ENCODE measurements around the gene STARD3. TPM values are rescaled to one million over a fixed set of nuclear protein-coding genes. Genes with fewer than 3 reads are reported as not detected.

The STARD3 gene
- total RNA-seq, 1 experiment from 2014 or later, result 30.1 TPM

- intact Hi-C loops (cut with micrococcal nuclease), result no loop called here
- H3K4me3 Mint-ChIP-seq (ENCODE audit: unreplicated experiment), result no peak overlapping the region
- ChIA-PET CTCF (interaction anchor here (1.2 kb wide), 1 partner anchor 21 kb away, joined by 3 read pairs; no protein-coding TSS in a partner anchor), POLR2A (interaction anchor here (0.7 to 0.8 kb wide), 3 partner anchors 13 to 1171 kb away, joined by 3 read pairs; no protein-coding TSS in a partner anchor)
- no peaks in the 10 kb centered on the region for H3K36me3 Mint-ChIP-seq (ENCODE audit: insufficient read depth, unreplicated experiment)
- no TSS peak for BruUV-seq (replicated peaks)
- no peaks in the 10 kb centered on the region for H3K9me3 Mint-ChIP-seq (ENCODE audit: unreplicated experiment)
- no peak for DNase-seq (ENCODE audit: unreplicated experiment)
- peaks cover 6% of the 10 kb centered on the region for H3K4me1 Mint-ChIP-seq (ENCODE audit: insufficient read depth, unreplicated experiment)
- no peak overlapping the region for H3K27ac Mint-ChIP-seq (ENCODE audit: low read depth, unreplicated experiment)
- H3K27me3 Mint-ChIP-seq (ENCODE audit: insufficient read depth, unreplicated experiment), result peaks cover 100% of the 10 kb centered on the region
- TF ChIP-seq, protein P1, sequence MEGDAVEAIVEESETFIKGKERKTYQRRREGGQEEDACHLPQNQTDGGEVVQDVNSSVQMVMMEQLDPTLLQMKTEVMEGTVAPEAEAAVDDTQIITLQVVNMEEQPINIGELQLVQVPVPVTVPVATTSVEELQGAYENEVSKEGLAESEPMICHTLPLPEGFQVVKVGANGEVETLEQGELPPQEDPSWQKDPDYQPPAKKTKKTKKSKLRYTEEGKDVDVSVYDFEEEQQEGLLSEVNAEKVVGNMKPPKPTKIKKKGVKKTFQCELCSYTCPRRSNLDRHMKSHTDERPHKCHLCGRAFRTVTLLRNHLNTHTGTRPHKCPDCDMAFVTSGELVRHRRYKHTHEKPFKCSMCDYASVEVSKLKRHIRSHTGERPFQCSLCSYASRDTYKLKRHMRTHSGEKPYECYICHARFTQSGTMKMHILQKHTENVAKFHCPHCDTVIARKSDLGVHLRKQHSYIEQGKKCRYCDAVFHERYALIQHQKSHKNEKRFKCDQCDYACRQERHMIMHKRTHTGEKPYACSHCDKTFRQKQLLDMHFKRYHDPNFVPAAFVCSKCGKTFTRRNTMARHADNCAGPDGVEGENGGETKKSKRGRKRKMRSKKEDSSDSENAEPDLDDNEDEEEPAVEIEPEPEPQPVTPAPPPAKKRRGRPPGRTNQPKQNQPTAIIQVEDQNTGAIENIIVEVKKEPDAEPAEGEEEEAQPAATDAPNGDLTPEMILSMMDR (IDR thresholded peaks at IDR 0.05; ENCODE audit: unreplicated experiment), result no peak
Measured at GRCh38 chr17:39600288-39600996, 36.5 kb upstream of the STARD3 start.

DNA sequence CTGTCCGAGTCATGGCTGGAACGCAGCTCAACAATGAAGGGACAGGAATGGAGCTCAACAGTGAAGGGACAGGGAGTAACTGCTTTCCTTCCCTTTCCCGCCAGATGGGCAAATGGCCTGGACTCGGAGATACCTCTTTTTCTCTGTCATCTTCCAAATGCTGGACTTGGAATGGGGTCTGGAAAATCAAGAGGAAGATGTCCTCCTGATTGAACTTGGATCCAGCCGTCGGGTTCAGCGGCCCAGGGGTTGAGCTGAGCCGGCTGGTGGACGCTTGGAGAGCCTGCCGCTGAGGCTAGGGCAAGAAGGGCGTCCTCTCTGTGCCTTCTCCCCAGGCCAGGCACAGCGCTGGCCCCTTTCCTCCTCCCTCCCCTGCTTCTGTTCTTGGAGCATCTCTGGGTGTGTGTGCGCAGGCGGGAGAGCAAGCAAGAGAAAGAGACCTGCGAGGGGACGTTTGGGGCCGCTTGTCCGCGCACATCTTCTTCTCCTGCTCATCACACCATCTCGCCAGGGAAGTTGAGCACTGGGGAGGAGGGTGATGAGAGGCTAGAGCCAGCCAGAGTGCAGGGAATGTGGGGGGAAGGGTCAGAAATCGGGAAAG lies 35.8 kb upstream of the STARD3 start:
- no peak for DNase-seq (ENCODE audit: unreplicated experiment)
- intact Hi-C loops (cut with micrococcal nuclease), result no loop called here
- no peak overlapping the region for H3K27ac Mint-ChIP-seq (ENCODE audit: low read depth, unreplicated experiment)
- H3K27me3 Mint-ChIP-seq (ENCODE audit: insufficient read depth, unreplicated experiment), result peaks cover 100% of the 10 kb centered on the region
- ChIA-PET CTCF (interaction anchor here (1.2 kb wide), 1 partner anchor 20 kb away, joined by 3 read pairs; no protein-coding TSS in a partner anchor), POLR2A (interaction anchor here (0.8 kb wide), 1 partner anchor 14 kb away, joined by 3 read pairs; no protein-coding TSS in a partner anchor)
- H3K4me1 Mint-ChIP-seq (ENCODE audit: insufficient read depth, unreplicated experiment), result peaks cover 6% of the 10 kb centered on the region
- TF ChIP-seq, protein P1 (IDR thresholded peaks at IDR 0.05; ENCODE audit: unreplicated experiment), result no peak
- no peaks in the 10 kb centered on the region for H3K36me3 Mint-ChIP-seq (ENCODE audit: insufficient read depth, unreplicated experiment)
- BruUV-seq (replicated peaks), result no TSS peak
- no peak overlapping the region for H3K4me3 Mint-ChIP-seq (ENCODE audit: unreplicated experiment)
- no peaks in the 10 kb centered on the region for H3K9me3 Mint-ChIP-seq (ENCODE audit: unreplicated experiment)

DNA sequence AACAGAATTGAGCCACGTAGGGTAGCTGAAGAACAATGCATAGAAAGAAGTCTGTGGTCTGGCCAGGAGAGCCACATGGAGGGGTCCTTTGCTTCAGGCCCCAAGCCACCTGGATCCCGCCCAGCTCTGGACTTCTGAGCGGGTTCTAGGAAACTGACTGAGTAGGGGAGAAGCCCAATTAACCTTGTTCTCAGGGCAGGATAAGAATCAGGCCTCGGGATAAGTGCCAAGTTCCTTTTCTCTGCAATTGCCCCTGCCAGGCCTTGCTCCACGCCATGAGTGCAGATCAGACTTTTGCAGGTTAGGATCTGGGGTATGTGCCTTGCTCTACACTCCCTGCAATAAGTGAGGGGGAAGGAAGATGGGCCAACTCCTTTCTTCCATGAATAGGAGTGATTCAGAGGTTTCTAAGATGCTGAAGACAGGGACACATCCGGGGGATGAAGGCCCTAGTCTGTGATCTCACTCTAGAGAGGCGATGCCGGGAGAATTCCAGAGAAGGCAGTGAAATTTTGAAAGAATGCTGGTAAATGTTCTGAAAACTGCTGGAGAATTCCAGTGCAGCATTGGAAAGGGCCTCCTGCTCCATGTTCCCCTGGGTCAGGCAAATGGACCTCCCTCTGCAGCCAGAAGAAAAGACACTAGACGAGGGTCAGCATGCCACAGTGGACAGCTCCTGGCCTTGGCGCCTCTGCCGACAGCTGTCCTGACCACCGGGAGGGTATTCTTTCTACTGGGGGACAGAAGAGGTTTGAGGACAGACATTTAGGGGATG lies 35.0 kb upstream of the STARD3 start:
- Mint-ChIP-seq H3K4me3 (ENCODE audit: unreplicated experiment) (no peak overlapping the region), H3K4me1 (ENCODE audit: insufficient read depth, unreplicated experiment) (peaks cover 6% of the 10 kb centered on the region), H3K9me3 (ENCODE audit: unreplicated experiment) (no peaks in the 10 kb centered on the region), H3K27me3 (ENCODE audit: insufficient read depth, unreplicated experiment) (peaks cover 100% of the 10 kb centered on the region), H3K27ac (ENCODE audit: low read depth, unreplicated experiment) (no peak overlapping the region), H3K36me3 (ENCODE audit: insufficient read depth, unreplicated experiment) (no peaks in the 10 kb centered on the region)
- TF ChIP-seq, protein P1 (IDR thresholded peaks at IDR 0.05; ENCODE audit: unreplicated experiment), result no peak
- DNase-seq (ENCODE audit: unreplicated experiment), result no peak
- CTCF ChIA-PET, result no interaction called here
- intact Hi-C loops (cut with micrococcal nuclease), result no loop called here
- POLR2A ChIA-PET, result no interaction called here
- BruUV-seq (replicated peaks), result no TSS peak
